DND-41 (cell line): Measurements from ENCODE around the gene GPC6.

Experiments used
- EZH2 ChIP-seq: IDR thresholded peaks from 3 replicates; pipeline ENCODE4 v1.6.1; 2012; ENCODE audit warnings: borderline replicate concordance, low read depth, mild to moderate bottlenecking, moderate library complexity, low read length, inconsistent platforms; ENCODE audit not compliant: severe bottlenecking
- TF ChIP-seq, protein P1 (sequence below): IDR thresholded peaks from 2 replicates; pipeline ENCODE4 v1.5.1; 2012; ENCODE audit warnings: borderline replicate concordance, low read length, moderate library complexity, mild to moderate bottlenecking; ENCODE audit not compliant: poor library complexity, severe bottlenecking; ENCODE audit errors: extremely low read depth

- TF ChIP-seq, protein P1, sequence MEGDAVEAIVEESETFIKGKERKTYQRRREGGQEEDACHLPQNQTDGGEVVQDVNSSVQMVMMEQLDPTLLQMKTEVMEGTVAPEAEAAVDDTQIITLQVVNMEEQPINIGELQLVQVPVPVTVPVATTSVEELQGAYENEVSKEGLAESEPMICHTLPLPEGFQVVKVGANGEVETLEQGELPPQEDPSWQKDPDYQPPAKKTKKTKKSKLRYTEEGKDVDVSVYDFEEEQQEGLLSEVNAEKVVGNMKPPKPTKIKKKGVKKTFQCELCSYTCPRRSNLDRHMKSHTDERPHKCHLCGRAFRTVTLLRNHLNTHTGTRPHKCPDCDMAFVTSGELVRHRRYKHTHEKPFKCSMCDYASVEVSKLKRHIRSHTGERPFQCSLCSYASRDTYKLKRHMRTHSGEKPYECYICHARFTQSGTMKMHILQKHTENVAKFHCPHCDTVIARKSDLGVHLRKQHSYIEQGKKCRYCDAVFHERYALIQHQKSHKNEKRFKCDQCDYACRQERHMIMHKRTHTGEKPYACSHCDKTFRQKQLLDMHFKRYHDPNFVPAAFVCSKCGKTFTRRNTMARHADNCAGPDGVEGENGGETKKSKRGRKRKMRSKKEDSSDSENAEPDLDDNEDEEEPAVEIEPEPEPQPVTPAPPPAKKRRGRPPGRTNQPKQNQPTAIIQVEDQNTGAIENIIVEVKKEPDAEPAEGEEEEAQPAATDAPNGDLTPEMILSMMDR, result no peak
- no peak for TF ChIP-seq EZH2
Observed at GRCh38 chr13:93193682-93194081, 32.9 kb upstream of the GPC6 start.
